RKO (cell line): ENCODE measurements around the gene CTPS2.

Experiments used
- DNase-seq: peaks from one replicate; pipeline ENCODE4 v3.0.0-alpha.2; 2016; ENCODE audit warnings: low spot score

CTPS2 gene

GRCh38 chrX:16558489-16558888 lies 154.0 kb downstream of the CTPS2 start:
- DNase-seq, result no peak

DNA sequence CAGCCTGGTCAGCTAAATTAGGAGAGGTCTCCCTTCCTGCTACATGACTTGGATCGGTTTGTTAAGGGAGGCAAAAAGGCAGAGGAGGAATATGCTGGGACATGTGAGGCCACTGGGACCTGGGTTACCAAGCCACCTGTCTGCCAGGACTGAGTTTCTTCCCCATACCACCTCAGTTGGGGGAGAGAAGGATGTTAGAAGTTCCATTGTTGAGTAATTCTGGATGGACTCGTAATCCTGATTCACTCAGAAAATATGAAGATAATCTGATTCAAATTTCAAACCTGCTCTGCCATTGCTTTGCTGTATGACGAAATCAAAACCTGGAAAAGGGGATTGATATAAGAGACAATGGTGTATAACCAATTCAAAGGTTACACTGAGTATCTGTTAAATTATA lies 159.9 kb downstream of the CTPS2 start:
- DNase-seq, result peak; percentile 10

- DNase-seq, result no peak
These were observed 164.8 kb downstream of the CTPS2 start for GRCh38 chrX:16547644-16548043.

DNA sequence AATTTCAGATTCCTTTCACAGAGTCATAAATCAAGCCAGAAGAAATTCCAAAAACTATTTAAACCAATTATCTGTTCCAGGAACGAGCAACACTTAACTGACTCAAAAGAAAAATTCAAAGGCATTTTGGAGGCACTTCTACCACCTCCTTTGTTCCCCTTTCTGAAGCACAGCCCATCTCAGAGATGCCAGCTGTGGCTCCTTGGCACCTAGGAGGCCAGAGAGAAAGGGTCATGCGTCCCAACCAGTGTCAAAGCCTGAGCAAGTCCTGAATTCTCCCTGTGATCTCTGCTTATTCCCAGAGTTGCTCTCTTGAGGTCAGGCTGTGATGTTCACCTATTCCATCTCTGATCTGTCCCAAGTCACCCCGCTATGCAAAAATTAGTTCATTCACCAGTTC lies 167.5 kb downstream of the CTPS2 start:
- DNase-seq, result no peak
